HG02852 (cell line): ENCODE results near the gene AQP11.
"Not testable (repeated sequence)": the region's sequence is repeated elsewhere in the genome, so short reads cannot be mapped to it uniquely, and the experiment has no call there.

ENCODE experiments used
- ATAC-seq: cut with Tn5 transposase; IDR thresholded peaks from one replicate; pipeline ENCODE4 v1.9.1; 2021; ENCODE audit warnings: mild to moderate bottlenecking, moderate library complexity; ENCODE audit not compliant: unreplicated experiment

Gene AQP11, protein sequence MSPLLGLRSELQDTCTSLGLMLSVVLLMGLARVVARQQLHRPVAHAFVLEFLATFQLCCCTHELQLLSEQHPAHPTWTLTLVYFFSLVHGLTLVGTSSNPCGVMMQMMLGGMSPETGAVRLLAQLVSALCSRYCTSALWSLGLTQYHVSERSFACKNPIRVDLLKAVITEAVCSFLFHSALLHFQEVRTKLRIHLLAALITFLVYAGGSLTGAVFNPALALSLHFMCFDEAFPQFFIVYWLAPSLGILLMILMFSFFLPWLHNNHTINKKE

DNA sequence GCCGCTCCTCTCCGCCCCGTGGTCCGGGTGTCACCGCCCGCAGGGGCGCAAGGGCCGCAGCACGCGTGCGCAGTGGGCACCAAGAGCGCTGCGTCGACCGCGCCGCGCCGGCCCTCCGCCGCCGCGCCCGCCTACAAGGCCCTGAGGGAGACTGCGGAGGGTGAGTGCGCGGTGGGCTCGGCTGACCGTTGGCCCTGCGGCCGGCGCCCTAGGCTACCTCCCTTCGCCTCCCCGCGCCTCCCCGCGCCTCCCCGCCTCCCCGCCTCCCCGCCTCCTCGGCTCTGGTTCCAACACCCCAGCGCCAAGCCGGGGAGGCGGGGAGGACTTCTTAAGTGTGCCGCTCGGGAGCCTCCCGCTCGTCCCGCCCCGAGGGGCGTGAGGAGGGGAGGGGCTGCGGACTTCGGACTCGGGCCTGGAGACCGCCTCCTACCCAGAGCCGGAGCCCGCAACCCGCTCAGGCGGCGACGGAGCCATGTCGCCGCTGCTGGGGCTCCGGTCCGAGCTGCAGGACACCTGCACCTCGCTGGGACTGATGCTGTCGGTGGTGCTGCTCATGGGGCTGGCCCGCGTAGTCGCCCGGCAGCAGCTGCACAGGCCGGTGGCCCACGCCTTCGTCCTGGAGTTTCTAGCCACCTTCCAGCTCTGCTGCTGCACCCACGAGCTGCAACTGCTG, at the start of gene AQP11:
Gene AQP11, plus strand, starts transcription at position 433 of the 673 bp plus-strand sequence. Its CDS starts 40 bp downstream, at position 473.
- ATAC-seq: peak; percentile 87

- no peak for ATAC-seq
These were observed 47.5 kb upstream of the AQP11 start for GRCh38 chr11:77542296-77542695.

DNA sequence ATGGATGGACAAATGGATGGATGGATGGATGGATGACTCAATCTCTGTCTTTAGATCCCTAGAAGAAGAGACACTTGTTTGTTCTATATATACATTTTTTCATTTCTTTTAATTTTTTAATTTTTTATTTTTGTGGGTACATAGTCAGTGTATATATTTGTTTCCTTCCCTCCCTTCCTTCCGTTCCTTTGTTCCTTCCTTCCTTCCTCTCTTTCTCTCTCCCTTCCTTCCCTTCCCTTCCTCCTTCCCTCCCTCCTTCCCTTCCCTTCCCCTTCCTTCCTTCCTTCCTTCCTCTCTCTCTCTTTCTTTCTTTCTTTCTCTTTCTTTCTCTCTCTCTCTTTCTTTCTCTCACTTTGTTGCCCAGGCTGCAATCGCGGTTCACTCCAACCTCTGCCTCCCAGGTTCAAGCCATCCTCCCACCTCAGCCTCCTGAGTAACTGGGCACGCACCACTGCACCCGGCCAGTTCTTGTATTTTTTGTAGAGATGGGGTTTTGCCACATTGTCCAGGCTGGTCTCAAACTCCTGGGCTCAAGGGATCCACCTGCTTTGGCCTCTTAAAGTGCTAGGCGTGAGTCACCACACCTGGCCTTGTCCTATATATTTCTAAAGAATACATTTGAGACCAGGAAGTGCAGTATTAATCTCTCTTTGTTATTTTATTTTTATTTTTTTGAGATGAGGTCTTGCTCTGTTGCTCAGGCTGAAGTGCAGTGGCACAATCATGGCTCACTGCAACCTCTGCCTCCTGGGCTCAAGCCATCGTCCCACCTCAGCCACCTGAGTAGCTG, 42.5 kb upstream of the AQP11 start:
- no peak for ATAC-seq

- ATAC-seq: no peak
These were observed 41.7 kb upstream of the AQP11 start for GRCh38 chr11:77547863-77548551.

DNA sequence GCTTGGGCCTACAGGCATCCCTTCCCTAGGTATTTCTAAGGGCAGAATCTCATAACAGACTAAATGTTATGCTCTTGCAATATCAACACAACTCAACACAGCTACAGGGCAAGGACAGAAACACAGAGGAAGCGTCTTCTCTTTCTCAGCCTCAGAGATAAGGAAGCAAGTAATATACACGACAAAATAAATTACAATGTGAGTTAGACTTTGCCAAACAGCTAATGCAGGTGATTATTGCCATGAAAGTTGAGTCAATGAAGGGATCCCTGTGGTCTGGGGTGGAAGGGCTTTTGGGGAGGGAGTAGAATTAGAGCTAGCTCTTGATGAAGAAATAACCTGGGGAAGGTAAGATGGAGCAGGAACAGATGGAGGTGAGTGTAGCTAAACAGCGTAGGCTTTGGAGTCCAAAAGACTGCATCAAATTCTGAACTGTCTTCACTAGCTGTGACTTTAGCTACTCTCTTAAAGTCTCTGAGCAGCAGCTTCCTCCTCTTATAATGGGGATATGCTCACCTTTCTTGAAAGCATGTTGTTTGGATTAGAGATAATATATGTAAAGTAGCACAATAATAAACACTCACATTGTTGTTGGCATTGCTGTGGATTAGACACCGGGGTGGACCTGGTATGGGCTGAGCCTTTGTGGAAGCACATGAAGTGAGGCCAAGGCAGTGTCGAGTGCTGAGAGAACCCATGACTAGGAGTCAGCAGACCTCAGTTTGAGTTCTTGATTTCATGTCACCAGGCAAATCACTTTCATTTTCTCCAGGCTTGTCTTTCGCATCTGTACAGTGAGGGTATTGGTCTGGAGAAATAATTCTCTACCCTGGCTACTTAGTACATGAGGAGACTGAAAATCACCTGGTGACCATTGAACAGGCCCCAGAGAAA, 41.0 kb upstream of the AQP11 start:
- ATAC-seq: no peak

GRCh38 chr11:77551426-77551825, 38.3 kb upstream of the AQP11 start:
- ATAC-seq: not testable (repeated sequence)

DNA sequence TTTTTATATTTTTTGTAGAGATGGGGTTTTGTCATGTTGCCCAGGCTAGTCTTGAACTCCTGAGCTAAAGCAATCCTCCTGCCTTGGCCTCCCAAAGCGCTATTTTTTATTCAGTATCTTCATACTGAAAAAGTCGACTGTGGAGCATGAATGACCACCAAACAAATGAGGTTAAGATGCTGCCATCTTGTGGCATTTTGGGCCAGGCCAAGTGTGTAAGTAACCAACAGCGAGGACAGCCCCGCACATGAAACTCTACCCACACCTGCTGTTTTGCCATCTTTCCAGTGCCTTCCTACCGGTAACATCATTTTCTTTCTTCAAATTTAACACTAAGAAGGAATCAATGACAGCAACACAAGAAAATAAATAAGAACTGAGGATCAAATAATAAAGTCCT, 32.2 kb upstream of the AQP11 start:
- ATAC-seq: no peak

DNA sequence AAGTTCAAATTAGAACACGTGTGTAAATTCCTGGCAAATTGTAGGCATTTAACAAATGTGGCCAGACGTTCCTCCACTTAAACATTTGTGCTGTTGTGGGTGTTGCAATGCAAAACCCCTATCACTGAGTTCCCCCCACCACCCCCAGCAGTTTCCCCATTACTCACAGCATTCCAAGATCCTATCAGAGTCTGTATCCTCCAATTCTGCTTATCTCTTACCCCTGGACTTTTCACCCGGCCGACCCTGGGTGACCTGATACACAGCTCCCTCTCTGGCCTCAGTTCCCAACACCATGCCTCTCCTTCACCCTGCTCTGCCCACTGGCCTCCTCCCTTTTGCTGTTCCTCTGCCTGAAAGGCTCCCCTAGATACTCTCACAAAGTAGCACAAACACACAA, 31.4 kb upstream of the AQP11 start:
- no peak for ATAC-seq

GRCh38 chr11:77559686-77560401, 29.9 kb upstream of the AQP11 start:
- ATAC-seq: no peak

- no peak for ATAC-seq
These were observed 29.1 kb upstream of the AQP11 start for GRCh38 chr11:77560605-77561004.

DNA sequence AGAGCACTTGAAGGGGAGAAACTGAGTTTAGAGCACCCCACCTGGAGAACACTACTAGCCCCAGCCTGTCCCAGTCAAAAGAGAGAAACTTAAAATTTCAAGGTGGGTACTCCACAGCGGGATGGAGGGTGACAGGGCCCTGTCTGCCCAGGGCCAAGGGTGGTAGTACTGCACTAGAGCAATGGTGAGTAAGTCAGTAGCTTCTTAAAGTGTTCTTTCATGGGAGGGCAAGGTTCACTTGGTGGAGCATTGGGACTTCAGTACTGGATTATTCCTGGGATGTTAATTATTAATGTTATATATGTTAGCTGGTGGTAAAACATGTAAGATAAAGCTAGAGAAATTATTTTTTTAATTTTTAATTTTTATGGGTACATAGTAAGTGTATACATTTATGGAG, 28.5 kb upstream of the AQP11 start:
- no peak for ATAC-seq

DNA sequence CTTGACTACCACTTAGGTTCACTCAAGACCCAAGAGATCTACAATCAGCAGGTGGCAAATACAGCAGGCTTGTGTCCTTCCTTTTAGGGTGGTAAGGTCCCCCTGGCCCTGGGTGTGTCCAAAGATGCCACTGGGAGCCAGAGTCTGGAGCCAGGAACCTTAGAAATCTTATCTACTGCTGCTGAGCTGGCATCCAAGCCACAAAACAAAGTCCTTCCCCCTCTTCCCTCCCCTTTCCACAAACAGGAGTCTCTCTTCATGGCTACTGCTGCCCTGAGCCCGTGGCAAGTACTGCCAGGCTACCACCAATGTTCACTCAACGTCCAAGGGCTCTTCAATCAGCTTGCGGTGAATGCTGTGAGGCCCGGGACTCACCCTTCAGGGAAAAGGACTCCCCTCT, 21.4 kb upstream of the AQP11 start:
- ATAC-seq: no peak

- ATAC-seq: no peak
These were observed 20.7 kb upstream of the AQP11 start for GRCh38 chr11:77568916-77569675.

GRCh38 chr11:77569676-77570070, 20.1 kb upstream of the AQP11 start:
- ATAC-seq: no peak

DNA sequence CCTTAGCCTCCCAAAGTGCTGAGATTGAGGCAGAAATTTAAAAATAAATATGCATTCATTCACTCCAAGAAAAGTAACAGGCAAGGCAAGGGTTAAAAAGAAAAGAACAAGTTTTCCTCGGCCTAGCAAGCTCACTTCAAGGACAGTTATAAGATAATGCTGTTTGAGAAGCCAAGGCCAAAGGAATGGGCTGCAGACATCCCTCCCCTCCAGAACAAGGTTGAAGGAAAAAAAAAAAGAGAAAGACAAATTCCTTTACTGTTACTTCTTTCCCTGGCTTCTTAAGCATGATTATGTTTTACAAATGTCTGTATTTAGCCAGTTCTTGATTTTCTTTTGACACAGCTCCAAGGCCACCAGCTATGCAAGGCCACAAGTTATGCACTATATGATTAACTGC, 18.9 kb upstream of the AQP11 start:
- not testable (repeated sequence) for ATAC-seq

- ATAC-seq: not testable (repeated sequence)
These were observed 14.3 kb upstream of the AQP11 start for GRCh38 chr11:77575428-77575827.

GRCh38 chr11:77580712-77581337, 8.9 kb upstream of the AQP11 start:
- ATAC-seq: no peak

- peak; percentile 31 for ATAC-seq
These were observed 602 bp upstream of the AQP11 start for GRCh38 chr11:77589181-77589520.
